GM19193 (cell line): ENCODE results near the gene FCAR.
"Not testable (repeated sequence)": the region's sequence is repeated elsewhere in the genome, so short reads cannot be mapped to it uniquely, and the experiment has no call there.

Experiments used
- POLR2A ChIP-seq: IDR thresholded peaks from 4 replicates; pipeline ENCODE4 v1.6.1; 2011; ENCODE audit not compliant: insufficient read depth, insufficient read length; ENCODE audit errors: extremely low read depth

FCAR gene

DNA sequence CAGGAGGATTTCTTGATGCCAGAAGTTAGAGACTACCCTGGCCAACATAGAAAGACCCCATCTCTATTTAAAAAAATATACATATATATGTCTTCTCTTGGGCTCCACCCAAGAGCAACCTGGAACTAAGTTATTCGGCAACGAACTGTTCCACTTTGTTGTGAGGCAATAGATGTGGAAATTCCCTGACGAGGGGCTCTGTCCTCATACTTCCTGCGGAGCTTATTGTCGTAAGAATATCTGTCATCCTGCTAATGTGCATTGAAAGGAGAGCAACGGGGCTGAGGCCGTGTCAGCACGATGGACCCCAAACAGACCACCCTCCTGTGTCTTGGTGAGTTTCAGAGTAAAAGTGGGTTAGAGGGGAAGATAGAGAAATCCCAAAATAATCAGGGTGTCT lies at the start of gene FCAR:
Gene FCAR (plus strand): TSS at position 246 of the 400 bp plus-strand sequence. CDS start 55 bp downstream, at position 301.
- TF ChIP-seq POLR2A: no peak

DNA sequence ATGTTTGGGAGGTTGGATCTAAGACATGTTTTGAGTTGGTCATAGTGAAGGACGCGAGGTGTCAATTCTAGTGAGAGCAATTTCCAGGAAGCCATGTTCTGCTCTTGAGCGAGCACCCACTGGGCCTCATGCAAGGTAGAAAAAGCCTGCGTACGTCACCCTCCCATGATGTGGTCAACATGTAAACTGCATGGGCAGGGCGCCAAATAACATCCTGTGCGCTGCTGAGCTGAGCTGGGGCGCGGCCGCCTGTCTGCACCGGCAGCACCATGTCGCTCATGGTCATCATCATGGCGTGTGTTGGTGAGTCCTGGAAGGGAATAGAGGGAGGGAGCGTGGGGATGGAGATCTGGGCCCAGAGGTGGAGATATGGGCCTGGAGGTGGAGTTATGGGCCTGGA lies 41.5 kb upstream of the FCAR start, which contains the start of gene KIR2DS4:
Gene KIR2DS4 (plus strand): TSS at position 181 of the 400 bp plus-strand sequence.
- not testable (repeated sequence) for TF ChIP-seq POLR2A

DNA sequence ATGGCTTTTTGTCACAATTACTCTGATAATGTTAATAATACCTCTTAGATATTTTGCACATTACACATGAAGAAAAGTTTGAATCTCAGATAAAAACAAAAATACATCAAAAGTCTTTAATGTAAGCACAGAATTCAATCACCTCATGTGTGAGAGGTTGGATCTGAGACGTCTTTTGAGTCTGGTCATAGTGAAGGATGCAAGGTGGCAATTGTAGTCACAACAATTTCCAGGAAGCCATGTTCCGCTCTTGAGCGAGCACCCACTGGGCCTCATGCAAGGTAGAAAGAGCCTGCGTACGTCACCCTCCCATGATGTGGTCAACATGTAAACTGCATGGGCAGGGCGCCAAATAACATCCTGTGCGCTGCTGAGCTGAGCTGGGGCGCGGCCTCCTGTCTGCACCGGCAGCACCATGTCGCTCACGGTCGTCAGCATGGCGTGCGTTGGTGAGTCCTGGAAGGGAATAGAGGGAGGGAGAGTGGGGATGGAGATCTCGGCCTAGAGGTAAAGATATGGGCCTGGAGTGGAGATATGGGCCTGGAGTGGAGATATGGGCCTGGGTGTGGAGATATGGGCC lies 23.9 kb upstream of the FCAR start, which contains the start of gene KIR3DL2:
Gene KIR3DL2 (plus strand): TSS at position 383 of the 580 bp plus-strand sequence. CDS start 33 bp downstream, at position 416.
- not testable (repeated sequence) for TF ChIP-seq POLR2A

DNA sequence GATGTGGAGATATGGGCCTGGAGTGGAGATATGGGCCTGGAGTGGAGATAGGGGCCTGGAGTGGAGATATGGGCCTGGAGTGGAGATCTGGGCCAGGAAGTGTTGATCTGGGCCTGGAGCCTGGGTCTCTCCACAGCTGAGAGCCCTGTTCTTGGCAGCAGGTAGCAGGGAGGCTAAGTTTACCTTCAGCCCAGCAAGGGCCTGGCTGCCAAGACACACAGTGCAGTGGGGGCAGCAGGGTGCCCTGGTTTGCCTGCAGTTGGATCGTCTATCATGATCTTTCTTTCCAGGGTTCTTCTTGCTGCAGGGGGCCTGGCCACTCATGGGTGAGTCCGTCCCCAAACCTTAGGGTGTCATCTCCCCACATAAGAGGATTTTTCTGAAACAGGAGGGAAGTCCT lies 23.1 kb upstream of the FCAR start:
- no peak for TF ChIP-seq POLR2A

DNA sequence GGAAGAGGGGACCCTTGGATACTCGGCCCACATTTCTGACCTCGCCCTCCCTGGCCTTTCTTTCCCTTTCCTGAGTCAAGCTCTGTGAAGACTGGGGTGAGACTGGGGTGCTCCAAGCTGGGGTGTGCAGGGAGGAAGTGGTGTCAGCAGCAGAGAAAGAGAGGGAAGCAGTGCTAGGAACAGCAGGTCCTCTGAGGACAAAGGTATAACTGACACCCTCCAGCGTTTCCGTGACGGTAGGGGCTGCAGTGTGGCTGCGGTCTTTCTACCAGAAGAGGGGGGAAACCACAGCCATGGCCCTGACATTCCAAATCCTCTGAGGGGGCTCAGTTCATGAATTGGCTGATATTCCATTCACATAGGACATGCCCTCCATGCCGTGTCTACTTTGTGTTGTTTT lies 22.7 kb upstream of the FCAR start:
- TF ChIP-seq POLR2A: no peak

DNA sequence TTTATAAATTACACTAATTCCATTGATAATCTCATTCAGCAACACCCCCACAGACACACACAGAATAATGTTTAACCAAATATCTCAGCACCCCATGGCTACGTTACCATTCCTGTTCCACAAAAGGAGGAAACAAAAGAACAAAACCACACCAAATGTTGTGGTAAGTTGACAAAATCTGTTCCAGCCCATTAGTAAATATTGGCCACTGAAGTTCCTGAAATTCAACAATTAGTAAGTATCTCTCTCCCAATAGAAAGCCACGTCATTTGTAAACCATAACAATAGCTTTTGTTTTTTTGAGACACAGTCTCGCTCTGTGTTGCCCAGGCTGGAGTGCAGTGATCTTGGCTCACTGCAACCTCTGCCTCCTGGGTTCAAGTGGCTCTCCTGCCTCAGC lies 2.3 kb upstream of the FCAR start:
- TF ChIP-seq POLR2A: no peak

DNA sequence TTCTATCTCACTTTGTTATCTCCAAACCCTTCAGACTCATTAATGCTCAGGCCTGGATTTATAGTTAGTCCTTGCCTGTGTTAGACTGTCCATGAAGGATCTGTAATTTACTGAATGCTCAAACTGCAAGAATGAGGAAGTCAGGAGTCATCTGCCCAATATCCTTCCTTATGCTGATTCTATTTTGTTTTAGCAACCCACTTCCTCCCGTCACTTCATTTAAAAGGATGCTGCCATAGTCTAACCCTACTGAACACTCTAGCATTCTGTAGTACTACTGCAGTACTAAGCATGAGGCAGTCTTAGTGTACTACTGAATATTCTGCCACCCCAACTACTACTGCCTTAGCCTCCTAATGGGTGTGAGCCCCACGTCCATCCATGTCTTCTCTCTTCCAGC lies 1.5 kb downstream of the FCAR start:
- no peak for TF ChIP-seq POLR2A

DNA sequence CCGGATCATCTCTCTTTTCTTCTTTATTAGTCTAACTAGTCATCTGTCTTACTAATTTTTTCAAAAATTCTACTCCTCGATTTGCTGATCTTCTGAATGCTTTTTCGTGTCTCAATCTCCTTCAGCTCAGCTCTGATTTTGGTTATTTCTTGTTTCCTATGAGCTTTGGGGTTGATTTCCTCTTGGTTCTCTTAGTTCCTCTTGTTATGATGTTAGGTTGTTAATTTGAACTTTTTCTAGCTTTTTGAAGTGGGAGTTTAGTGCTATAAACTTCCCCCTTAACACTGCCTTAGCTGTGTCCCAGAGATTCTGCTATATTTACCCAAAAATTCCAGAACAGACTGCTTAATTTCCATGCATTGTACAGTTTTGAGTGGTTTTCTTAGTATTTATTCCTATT lies 3.4 kb downstream of the FCAR start:
- TF ChIP-seq POLR2A: no peak

DNA sequence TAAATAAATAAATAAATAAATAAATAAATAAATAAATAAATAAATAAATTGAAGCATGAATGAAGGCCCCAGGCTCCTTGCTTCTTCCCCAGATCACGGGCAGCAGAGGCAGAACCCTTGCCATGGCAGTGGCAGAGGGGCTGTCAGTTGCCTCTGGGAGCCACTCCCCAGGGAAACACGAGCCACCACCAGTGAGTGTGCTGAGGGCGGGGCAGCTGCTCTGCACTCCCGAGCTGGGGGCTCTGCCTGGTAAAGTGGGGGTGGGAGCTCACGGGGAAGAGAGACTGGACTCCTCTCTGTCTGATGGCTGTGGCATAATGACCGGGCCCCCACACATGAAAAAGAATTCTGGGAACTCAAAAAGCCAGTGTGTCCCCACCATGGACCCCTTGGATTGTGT lies 7.8 kb downstream of the FCAR start:
- no peak for TF ChIP-seq POLR2A

DNA sequence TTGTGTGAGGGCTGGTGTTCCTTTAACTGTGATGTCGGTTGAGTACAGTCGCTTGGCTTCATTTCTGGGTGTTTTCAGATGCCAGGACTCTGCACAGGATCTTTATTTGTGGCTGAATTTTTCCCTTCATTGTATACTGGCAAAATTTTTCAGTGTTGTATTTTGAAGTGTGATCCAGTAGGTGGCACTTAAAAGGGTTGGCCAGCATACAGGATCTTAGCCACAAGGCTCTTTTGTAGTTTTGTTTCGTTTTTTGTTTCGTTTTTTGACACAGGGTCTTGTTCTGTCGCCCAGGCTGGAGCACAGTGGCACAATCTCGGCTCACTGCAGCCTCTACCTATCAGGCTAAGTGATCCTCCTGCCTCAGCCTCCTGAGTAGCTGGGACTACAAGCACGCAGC lies 8.7 kb downstream of the FCAR start:
- TF ChIP-seq POLR2A: no peak

DNA sequence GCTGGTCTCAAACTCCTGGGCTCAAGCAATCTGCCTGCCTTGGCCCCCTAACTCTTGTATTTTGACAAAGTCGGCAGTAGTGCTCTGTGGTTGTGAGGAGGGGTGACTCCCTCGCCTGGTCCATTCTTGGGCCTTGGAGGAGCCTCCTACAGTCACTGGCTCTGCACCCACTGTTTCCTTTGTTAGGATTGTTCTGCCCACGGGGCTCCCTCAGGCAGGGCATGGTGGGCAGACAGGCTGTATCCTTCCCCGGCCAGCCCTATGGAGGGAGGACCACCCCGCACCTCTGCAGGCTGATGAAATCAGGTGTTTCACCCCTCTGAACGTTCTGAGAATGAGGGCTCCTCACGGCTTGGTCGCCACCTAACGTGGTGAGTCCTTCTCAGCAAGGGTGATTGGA lies 9.2 kb downstream of the FCAR start:
- no peak for TF ChIP-seq POLR2A

DNA sequence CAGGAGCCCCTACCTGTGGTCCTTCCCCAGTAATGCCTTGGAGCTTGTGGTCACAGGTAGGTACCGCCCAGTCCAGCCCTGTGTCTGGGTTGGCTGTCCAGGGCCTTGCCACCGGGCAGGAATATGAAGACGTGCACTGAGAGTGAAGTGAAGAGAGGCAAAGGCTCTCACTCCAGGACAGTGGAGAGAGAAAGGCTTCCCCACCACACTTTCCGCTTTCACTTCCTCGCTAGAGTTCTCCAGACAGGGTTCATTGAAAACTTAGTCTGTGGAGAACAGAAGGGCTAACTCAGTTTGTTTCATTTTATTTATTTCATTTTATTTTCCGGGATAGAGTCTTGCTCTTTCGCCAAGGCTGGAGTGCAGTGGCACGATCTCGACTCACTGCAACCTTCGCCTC lies 14.2 kb downstream of the FCAR start:
- TF ChIP-seq POLR2A: no peak

DNA sequence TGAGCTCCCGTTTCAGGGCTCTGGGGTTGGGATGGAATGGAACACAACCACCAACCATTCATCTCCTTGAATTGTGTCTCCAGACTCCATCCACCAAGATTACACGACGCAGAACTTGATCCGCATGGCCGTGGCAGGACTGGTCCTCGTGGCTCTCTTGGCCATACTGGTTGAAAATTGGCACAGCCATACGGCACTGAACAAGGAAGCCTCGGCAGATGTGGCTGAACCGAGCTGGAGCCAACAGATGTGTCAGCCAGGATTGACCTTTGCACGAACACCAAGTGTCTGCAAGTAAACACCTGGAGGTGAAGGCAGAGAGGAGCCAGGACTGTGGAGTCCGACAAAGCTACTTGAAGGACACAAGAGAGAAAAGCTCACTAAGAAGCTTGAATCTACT lies 15.5 kb downstream of the FCAR start:
- no peak for TF ChIP-seq POLR2A

DNA sequence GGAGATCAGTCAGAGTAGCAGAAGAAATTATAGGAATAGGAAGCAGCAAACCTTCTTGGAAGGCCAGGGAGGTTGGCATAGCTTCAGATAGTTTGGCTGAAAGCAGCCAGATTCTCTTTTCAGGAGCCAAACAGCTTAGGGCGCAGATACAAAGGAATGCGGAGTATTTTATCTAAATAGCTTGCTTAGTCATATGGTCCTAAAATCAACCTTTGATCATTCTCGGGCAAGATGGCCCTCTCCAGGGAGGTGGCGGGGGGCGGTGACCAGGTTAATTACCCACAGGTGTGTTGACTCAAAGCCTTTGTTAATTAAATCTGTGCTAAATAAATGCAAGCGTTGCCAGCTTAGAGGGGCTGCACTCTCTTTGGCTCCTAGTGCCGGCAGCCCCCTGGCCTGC lies 19.4 kb downstream of the FCAR start:
- TF ChIP-seq POLR2A: no peak

DNA sequence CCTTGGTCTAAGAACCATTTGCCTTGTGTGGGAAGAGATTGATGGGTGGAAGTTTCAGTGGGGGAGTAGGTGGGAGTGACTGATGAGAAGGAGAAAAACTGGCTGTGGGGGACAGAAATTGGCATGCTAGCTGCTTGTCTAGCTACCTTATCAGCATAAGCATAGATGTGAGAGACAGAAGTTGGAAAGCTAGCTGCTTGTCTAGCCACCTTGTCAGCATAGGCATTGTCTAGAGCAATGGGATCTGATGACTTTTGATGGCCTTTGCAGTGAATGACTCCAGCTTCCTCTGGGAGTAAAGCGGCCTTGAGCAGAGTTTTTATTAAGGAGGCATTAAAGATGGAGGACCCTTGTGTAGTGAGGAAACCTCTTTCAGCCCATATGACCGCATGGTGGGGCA lies 22.0 kb downstream of the FCAR start:
- TF ChIP-seq POLR2A: no peak

DNA sequence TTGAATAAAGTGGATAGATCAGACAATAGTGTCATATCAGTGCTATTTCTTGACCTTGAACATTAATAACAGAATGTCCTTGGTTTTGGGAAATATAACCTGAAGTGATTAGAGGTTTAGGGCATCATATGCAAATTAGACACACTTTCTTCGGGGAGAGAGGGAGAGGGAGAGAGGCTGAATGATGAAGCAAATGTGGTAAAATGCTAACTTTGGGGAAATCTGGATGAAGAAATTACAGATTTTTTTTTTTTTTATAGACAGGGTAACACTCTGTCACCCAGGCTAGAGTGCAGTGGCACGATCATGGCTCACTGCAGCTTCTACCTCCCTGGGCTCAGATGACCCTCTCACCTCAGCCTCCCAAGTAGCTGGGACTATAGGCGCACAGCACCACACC lies 28.0 kb downstream of the FCAR start:
- no peak for TF ChIP-seq POLR2A

DNA sequence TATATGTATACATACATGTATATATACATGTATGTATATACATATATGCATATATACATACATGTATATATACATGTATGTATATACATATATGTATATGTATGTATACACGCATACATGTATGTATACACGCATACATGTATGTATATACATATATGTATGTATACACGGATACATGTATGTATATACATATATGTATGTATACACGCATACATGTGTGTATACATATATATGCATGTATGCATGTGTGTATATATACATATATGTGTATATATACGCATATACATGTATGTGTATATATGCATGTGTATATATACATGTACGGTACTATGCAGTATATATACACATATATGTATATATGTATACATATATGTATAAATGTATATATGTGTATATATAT lies 29.3 kb downstream of the FCAR start:
- TF ChIP-seq POLR2A: no peak
